Liver (tissue), 3 donors: Measurements from ENCODE around the gene CD9.

Experiments
- CTCF ChIP-seq: fragments of 150-350 bp; IDR thresholded peaks from 2 replicates; pipeline ENCODE4 v1.5.1; 2017; ENCODE audit warnings: improper control_type of control experiment, low read depth, low read length; ENCODE audit not compliant: missing input control
- EGR1 ChIP-seq, 2 donors: IDR thresholded peaks; 2 replicates each; pipeline ENCODE4 v1.6.1; 2016 to 2018; ENCODE audit warnings: antibody characterized with exemption in 2 of 2, low read depth in 2 of 2
- HNF4A ChIP-seq, 2 donors: conservative IDR thresholded peaks; 2 replicates each; pipeline ENCODE4 v1.6.1; 2016; ENCODE audit warnings: antibody characterized with exemption in 2 of 2, mild to moderate bottlenecking in 2 of 2
- JUND ChIP-seq, 2 donors: IDR thresholded peaks; 2 replicates each; pipeline ENCODE4 v1.6.1; 2016; ENCODE audit warnings: antibody characterized with exemption in 2 of 2
- RAD21 ChIP-seq, 2 donors: IDR thresholded peaks; 2 replicates each; pipeline ENCODE4 v1.6.1; 2016; ENCODE audit warnings: antibody characterized with exemption in 2 of 2, mild to moderate bottlenecking in 2 of 2
- RXRA ChIP-seq, 2 donors: IDR thresholded peaks; 2 replicates each; pipeline ENCODE4 v1.6.1; 2017 to 2018; ENCODE audit warnings: antibody characterized with exemption in 2 of 2, mild to moderate bottlenecking in 1 of 2
- TAF1 ChIP-seq: conservative IDR thresholded peaks from 2 replicates; pipeline ENCODE4 v1.6.1; 2016; ENCODE audit warnings: antibody characterized with exemption, mild to moderate bottlenecking
- YY1 ChIP-seq: IDR thresholded peaks from 2 replicates; pipeline ENCODE4 v1.6.1; 2016; ENCODE audit warnings: antibody characterized with exemption, mild to moderate bottlenecking
- donor health status: healthy.
- donor health status: healthy.

GRCh38 chr12:6211421-6211869 lies 11.2 kb downstream of the CD9 start:
- no peak for TF ChIP-seq CTCF
- no peak for TF ChIP-seq JUND (IDR thresholded peaks at IDR 0.05)
- no peak for TF ChIP-seq HNF4A (conservative IDR thresholded peaks at IDR 0.05)
- no peak for TF ChIP-seq TAF1
- no peak for TF ChIP-seq EGR1 (IDR thresholded peaks at IDR 0.05; ENCODE audit: low read depth in 2 of 2)
- no peak for TF ChIP-seq RAD21 (IDR thresholded peaks at IDR 0.05)
- TF ChIP-seq RXRA (IDR thresholded peaks at IDR 0.05) = no peak
- TF ChIP-seq YY1 = no peak
